HPDE6-E6E7 (cell line): Measurements from ENCODE around the gene CRB2.
"Not testable (repeated sequence)": the region's sequence is repeated elsewhere in the genome, so short reads cannot be mapped to it uniquely, and the experiment has no call there.

Experiments
- DNase-seq: peaks from one replicate; pipeline ENCODE4 v3.0.0; 2011; ENCODE audit warnings: missing footprints; ENCODE audit errors: extremely low spot score

The CRB2 gene

DNA sequence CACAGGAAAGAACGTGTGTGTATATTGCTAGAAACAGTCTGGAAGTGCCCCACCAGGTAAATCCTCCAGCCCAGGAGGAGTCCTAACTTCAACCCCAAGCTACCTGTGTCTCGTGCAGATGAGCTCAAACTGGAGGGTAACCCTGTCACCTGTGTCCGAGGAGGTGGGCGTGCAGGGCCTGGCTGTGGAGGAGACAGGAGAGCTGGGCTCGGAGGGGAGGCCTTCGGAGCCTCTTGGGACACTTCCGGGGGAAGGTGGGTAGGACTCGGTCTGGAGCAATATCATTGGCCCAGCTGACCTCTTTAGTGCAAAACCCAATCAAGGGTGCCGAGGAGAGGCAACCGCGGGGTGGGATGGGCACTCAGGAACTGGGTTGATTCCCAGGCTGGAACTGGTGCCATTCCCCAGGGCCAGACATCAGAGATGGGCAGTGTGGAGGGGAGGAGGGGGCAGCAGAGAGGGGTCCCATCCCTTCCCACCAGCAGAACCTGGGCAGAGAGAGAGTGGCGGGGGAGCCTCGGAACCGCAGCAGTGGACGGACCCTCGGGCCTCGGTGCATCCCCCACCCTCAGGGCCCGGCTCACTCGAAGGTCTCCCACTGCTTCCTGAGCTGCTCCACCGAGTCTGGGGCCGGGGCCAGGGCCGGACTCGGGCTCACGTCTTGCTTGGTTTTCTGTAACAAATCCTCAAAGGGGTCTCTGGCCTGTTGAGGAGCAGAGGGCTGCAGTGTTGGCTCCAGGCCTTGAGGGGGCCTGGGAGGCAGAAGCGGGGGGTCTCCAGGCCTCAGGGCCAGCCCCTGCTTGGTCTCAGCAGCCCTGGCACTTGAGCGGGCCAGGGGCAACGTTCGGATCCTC, 25.1 kb downstream of the CRB2 start:
- DNase-seq = no peak

DNA sequence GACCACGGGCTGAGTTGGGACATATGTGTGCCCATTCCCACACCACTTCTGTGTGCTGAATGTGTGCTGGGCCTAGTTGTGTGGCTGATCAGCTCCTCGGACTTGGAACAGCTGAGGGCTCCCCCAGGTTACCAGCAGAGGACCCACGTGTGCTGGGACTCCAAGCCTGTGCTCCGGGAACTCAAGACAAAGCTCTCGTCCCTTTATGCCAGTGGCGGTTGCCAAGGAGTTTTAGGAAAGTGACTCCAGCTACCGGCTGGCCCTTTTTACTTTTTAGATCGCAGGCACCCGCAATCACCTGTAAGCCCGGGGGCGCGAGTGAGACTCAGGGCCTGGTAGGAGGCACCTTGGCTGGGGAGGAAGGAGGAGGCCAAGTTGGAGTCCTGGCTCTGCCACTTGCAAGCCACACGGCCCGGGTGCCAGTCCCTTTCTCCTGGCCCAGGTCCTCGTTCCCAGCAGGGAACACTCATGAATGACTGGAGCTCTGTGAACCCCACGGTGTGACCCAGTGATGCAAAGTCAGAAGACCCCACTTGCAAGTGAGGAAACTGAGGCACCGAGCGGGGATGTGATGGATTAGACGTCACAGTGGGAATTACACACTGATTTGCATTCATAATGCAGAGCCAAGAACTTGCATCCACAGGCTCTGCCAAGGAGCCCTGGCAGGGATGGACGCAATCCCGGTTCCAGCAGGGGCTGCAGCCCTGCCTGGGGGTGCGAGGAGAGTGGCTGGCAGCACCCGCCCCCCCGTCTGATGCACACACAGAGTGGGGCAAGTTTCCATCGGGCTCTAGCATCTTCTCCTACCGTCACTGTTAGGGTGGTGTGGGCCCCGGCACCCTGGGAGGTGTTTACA, 26.9 kb downstream of the CRB2 start:
- DNase-seq = no peak

DNA sequence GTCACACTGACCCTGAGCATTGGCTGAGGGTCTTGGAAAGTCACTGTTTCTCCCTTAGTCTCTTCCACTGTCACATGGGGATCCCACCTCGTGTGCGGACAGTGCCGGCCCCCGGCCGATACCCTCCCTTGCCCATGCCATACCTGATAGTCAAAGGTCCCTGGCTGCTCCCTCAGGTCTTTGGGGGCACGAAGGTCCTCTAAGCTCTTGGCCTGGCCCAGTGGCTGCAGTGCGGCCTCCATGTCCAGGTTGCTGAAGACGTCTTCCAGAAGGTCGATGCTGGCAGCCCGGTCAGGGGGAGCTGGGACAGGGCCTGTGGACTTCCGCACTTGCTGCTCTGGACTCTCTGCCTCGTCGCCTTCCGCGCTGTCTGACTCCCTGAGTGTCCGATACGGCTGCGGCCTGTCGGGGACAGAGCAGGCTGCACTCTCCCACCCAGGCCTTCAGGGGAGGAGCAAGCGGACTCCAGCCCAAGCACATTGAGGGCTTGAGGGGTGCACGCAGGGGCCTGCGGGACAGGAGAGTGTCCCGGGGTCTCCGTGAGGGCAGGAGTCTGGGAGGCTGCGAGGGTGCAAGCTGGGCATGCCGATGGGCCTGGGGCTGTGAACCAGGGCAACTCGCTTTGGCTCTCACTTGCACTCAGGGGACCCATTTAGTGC, 27.6 kb downstream of the CRB2 start:
- no peak for DNase-seq

DNA sequence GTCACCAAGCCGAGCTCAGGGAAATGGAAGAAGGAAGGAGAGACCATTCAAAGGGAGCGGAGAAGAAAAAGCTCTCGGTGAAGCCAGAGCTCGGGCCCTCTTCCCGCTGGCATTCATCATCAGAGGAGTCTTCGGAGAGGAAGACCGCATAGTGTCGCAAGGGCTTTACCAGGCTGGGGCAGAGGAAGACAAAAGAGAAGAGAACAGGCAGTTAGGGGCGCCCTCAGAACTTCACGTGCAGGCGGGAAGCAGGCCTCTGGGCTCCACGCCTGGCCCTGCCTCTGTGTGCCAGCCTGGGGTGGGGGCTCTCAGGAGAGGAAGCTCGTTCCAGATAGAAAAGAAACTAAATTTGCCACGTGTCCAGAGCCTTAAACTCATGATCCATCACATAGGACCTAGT, 31.7 kb downstream of the CRB2 start:
- DNase-seq = no peak

DNA sequence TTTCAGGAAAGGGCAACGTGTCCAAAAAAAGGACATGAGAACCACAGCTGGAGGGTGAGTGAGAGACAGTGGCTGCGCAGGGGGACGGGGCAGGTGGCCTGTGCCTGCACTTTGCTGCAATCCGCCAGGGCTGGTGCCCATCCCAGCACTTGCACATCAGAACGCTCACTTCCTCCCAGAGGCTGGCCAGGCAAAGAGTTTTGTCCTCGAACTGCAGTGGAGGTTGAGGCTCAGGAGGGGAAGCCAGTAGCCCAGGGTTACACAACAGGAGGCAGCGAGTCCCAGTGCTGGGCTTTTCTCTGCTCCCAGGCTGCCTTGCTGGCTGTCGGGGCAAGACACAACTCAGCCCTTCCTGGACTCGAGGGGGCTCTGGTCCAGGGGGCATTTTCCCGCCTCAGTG, 33.1 kb downstream of the CRB2 start:
- DNase-seq = no peak

DNA sequence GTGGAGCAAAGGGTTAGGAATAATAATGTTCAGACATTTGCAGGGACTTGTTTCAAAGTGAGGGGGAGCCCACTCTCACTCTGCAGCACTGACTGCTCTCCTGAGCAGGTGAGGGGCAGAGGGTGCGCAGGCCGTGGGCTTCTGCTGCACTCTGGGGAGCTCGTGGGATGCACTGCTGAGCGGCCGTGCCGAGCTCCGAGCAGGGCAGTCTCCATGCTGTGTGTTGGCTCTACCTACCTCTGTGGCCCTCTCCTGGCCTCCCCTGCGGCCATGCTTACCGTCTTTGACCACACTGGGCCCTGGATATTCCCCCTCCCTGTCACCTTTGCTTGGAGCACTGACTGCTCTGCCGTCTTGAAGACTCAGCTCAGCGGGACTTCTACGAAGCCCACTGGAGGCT, 33.7 kb downstream of the CRB2 start:
- no peak for DNase-seq

DNA sequence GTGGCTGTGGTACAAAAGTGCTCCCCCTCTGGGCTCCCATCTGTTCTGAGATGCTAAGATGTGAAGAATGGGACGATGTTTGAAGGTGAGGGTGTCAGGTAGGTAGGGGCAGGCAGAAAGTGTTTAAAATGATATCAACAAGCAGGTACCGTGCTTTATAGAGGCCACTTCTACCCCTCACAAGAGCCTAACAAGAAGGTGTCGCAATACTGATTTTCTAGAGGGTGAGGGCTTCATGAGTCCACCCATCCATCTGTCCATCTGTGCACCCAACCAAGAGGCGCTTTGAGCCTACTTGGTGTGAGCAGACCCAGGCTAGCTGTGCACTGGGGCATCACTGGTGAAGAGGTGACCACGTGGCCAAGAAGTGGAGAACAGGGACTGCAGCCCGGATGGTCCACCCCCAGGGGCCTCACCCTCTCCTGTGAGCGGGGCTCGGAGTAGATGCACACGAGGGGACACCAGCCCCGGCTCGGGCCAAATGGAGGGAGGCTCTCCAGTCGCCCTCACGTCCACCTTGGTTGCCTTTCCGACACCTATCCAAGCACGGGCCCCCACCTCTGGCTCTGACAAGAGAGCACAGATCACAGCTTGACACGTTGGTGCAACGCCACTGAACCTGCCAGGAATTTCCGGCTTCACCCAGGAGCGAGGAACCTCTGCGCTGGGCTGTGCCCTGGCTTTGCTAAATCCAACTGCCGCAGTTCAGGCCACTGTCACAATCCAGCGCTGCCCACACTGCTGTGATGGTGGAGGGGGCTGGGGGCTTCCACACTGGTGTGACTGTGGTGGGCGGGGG, 34.5 kb downstream of the CRB2 start:
- DNase-seq = no peak

DNA sequence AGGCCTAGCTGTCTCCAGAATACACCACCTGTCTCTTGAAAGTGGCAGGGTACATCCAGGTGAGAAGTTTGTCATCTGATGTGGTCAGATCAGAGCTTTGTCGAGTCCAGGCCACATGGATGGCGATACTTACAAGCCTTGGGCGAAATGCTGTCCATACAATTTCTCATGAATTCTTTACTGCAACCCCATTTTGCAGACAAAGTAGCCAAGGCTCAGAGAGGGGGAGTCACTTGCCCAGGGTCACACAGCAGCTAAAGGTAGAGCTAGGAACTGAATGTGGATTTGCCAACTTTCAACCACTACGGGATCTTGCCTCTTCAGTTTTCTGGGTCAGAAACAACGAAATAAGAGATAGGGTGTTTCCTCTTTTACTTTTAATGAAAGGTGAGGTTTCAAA, 35.2 kb downstream of the CRB2 start:
- DNase-seq = no peak

DNA sequence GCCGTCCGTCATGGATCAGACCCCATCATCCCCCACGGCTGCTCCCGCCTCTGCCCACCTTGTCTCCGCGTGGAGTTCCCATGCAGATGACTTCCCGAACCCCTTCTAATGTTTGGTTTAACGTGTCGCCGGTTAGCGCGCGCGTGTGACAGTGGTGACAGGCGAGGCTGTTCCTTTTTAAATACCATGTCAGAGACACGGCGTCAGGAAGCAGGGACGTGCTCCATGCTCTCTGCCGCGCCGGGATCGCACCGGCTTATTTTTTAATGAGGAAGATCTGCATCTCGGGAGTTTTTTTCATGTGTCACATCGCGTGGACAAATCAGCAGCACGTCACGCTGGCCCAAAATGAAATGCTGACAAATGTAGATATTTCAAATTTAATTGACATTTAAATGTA, 35.9 kb downstream of the CRB2 start:
- no peak for DNase-seq

DNA sequence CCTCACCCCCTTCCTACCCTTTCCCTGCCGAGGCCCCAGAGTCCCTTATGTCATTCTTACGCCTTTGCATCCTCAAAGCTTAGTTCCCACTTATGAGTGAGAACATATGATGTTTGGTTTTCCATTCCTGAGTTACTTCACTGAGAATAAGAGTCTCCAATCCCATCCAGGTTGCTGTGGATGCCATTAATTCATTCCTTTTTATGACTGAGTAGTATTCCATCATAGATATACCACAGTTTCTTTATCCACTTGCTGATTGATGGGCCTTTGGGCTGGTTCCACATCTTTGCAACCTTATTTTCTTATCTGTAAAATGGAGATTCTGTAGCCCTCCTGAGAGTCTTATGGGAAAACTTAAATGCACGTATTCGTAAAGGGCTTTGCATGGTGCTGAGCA, 36.8 kb downstream of the CRB2 start:
- no peak for DNase-seq

DNA sequence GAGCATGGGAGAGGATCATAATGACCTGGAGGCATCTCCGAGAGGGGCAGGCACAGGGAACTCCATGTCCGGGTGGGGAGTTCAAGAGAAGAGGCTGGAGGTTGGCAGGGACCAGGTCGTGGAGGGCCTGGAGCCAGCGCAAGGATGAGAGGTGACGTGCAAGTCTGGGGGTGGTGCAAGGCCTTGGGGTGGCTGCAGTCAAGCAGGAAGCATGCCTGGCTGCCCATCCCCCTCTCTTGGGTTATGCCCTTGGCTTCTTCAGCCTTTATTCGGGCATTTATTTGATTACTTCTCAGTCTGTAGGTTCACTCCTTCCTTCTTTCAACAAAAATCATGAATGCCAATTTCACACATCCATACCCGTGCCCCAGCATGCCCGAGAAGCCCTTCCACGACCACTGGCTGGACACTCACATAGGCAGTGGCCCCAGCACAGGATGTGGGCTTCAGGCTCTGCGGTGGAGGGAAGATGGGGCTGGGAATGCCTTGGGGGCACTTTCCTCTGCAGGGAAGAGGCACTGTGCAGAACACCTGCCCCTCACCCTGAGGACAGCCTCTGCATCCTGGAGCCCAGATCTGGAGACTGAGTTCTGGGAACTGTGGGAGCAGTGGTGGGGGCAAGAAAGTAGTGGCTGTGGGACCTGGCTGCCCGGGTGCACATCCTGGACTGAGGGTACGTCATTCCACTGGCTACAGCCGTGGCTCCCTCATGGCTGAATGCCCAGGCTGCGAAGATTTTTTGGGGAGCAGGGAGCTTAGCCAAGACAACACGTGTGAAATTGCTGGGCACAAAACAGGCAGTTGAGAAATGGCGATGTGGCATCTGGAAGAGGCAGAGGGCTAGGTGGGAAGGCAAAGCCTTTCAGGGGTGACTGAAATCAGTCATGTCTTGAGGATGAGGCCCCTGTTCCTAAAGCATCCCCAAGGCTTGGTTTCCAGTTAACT, 38.6 kb downstream of the CRB2 start:
- no peak for DNase-seq

DNA sequence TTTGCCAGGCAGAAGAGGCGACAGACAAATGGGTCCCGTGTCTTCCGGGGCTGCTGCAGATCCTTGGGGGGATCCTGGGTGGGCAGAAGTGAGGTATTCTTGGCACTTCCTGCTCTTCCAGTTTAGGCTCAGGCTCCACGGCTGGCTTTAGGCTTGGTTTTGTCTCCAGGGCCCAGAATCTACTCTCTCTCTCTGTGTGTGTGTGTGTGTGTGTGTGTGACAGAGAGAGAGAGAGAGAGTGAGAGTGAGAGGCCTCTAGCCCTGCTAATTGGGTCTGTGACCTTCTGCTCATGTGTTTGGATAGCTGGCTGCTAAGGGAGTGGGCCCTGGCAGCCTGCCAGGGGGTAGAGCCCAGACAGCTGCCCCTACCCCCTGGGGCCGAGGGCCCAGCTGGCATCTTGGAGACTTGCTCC, 39.3 kb downstream of the CRB2 start:
- DNase-seq = no peak

DNA sequence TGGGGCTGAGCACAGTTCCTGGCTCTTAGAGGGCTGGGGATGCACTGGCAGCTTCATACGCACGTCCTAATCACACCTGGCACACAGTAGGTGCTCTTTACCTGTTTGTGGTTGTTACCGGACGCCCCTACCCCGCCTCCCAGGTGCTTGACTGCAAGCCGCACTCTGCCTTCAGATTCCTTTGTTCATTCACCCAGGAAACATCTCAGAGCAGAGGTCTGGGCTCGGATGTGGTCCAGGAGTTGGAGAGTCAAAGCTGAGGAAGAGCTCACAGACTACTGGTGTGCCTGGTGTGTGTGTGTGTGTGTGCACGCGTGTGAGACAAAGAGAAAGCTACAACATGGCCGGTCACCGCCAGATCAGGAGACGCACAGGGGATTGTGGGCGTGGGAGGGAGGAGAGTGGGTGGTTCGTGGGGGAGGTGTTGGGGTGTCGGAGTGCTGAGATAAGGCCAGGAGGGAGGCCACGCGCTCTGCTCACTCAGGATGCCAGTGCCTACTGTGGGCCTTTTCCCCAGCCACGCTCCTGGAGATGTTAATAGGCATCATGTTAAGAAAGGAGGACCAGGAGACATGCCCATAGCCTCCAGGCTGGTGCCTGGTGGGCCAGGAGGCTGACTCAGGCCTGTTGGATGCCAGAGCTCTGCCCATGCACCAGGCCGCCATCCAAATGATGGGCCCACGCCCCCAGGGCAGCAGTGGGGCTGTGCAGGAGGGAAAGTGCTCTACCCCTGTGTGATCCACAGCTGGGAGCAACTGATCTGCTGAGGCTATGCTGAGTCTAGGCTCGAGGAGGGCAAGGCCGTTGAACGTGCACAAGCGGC, 39.9 kb downstream of the CRB2 start:
- DNase-seq = no peak

DNA sequence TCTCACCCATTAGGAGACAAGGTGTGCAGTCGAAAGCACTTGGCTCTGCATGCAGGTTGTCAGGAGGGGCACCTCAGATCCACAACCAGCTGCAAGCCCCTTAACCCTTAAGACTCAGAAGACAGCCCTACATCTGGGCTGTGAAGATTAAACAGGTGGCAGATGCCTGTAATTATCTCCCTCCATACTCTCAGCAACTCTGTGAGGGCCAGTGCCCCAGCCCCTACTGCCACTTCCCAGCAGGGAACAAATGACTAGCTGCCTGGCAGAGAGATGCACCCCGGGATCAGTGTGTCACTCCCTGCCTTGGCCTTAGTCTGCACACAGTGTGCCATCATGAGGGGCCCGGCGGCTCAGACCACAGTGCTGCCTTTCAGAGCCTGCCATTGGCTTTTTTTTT, 42.0 kb downstream of the CRB2 start:
- no peak for DNase-seq

DNA sequence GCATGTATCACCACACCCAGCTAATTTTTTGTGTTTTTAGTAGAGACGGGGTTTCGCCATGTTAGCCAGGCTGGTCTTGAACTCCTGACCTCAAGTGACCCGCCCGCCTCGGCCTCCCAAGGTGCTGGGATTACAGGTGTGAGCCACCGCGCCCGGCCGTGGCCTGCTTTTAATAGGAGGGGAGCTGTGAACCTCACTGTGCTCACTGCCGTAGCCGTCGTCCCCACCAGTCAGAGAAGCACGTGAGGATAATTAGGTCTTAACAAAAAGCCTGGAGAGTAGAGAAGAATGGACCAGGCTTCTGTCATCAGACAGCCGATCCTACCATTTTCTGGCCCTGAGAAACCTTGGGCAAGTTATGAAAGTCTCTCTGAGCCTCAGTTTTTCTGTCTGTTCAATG, 42.9 kb downstream of the CRB2 start:
- DNase-seq = not testable (repeated sequence)

DNA sequence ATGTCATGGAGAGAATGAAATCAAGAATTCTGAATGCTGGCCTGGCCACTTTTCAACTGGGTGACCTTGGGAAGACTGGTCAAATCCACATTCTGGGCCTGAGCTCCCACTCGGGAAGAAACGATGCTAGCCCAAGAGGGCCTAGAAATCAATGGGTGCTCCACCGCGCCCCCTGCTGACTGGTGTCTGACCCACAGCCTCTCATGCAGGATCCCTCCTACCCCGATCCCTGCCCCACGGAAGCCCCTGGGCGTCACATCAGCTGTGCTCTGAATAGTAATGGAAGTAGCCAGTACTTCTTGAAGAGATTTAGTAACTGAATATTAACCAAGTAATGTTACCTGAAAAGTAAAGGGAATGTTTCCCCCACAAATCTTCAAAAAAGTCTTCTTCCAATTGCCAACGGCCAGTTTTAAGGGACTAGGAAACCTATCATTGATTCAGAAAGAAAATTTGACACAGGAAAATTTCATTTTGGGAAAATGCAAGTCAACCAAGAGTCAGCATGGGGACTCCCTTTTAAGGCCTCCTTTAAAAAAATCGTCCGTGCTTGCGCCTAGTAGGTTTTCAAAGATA, 43.9 kb downstream of the CRB2 start:
- no peak for DNase-seq

DNA sequence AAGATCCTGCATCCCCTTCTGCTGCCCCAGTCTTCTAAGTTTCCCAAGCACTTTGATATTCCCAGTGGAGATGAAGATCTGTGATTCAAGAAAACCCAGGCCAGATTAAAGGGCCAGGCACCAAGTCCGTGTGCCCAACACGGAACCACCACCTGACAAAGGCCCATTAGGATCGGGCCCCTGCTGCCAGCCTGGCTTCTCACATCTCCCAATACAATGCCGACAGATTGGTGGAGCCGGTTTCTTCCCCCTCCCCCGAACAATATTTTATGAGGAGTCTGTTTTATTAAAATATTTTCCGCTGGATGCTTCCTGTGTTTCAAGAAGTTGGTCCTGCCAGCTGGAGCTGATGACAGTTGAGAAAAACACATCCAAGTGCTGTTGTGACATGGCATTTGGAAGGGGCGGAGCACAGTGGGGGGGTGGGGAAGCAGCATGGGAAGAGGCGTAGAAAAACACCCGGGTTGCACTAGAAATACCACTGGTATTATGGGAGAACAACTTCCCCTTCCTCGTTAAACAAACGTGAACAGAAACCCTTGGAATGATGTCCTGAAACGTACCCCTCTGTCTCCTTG, 45.0 kb downstream of the CRB2 start:
- DNase-seq = no peak

DNA sequence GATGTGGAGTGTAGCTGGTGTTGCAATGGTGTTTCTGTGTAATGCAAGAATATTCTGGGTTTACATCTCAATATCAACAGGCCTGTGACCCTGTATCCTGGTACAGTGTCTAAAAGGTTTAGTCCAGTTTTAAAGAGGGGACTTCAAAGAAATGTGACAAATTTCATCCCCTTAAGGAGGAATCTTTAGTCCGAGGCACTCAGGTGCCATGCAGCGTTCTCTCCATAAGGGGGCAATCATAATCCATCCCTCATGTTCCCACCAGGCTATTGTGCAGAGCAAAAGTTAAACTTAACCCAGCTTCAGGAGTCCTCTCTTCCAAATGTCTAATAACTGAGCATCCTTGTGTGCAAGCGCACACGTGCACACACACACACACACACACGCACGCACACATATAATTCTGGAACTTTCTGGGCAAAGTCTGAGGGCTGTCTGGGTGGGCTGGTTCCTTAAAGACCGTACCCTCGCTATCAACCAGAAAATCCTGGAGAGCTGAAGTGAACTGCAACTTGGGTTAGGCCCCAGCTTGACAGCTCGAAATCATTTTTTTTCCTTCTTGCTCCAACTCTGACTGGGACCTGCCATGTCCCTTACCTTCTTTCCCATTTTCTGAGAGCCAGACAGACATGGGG, 46.0 kb downstream of the CRB2 start:
- DNase-seq = peak; percentile 69
